Stimulated activated CD8-positive, alpha-beta memory T cell treated with anti-CD3 and anti-CD28 coated beads, Interleukin-7, amount 100 ng/mL, for 1 hour (primary cell): ENCODE data around the gene CCDC83.
"Not testable (repeated sequence)": the region's sequence is repeated elsewhere in the genome, so short reads cannot be mapped to it uniquely, and the experiment has no call there.

Experiments
- DNase-seq, 2 donors: peaks; one replicate each; pipeline ENCODE4 v3.0.0-alpha.2; 2020; ENCODE audit warnings: low read depth in 2 of 2

CCDC83 gene

GRCh38 chr11:85945296-85945695 is 90.1 kb downstream of the CCDC83 start:
- DNase-seq = no peak

GRCh38 chr11:85945788-85946187 is 90.6 kb downstream of the CCDC83 start:
- no peak for DNase-seq

DNA sequence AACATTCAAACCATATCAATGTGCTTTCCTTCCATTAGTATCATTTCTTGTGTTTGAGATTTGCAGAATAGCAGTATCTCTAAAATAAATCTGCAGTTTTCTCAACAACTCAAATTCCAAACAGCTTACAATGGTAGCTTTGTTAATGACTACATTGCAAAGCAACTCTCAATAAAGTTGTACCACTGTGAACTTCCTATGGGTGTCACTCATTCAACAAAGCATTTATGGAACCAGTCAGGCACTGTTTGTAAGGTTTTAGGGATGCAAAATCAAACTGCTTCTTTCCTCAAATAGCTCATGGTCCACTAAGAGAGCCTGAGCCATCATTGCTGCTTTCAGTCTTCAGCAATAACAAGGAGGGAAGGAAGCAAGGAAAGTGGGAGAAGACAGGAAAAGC is 91.0 kb downstream of the CCDC83 start:
- DNase-seq = no peak

DNA sequence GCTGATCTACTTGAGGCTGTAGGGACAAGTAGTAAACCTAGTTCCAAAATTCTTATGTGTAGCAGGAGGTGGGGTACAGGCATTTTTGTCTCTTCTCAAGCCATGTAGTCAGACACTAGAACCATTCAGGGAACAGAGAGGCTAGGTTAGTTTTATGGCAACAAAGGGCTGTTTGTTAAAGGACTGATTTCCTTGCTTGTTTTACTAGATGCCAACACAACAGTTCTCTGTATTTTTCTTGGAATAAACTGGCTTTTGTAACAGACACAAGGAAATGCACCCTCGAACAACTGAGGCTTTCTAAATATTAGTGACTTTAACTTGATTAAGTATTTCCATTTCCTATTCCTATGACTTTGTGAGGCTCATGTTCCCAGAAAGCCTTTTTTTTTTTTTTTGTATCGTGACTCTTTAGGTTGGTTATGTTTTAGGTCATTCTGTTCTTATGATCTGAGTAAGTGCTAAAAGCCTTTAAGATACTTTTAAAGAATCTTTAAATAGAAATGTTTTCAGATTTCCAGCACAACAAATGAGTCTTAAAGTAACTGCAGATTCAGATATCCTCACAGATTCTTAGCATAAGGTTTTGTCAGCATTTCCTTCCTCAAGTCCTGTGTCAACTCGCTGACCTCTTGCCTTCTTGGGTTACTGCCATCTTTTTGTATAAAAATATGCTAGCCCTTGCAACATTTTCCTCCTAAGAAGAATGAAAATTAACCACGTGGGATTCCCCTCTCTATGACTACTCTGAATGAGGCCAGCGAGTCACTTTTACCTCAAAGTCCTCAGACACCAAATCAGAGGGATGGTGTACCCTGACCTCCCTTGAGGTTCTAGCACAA is 92.5 kb downstream of the CCDC83 start:
- no peak for DNase-seq

GRCh38 chr11:85948884-85949283 is 93.7 kb downstream of the CCDC83 start:
- DNase-seq = no peak

- no peak for DNase-seq
Measured at GRCh38 chr11:85949798-85950197, 94.6 kb downstream of the CCDC83 start.

GRCh38 chr11:85950317-85951048 is 95.3 kb downstream of the CCDC83 start:
- DNase-seq = no peak

DNA sequence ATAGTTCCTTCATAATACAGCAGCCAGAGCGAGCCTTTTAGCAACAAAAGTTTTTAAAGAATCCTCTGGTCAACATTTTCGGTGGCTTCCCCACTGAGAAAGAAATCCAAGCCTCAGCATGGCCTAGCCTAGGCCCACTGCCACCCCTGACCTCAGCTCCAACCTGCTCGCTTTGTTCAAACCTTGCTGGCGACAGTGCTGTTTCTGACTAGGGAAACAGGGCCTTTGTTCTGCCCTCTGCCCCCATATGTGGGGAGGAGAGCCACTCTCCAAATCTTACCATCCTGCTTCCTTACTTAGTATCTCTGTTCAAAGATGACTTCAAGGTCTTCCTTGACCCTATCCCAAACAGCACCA is 95.8 kb downstream of the CCDC83 start:
- DNase-seq = no peak

DNA sequence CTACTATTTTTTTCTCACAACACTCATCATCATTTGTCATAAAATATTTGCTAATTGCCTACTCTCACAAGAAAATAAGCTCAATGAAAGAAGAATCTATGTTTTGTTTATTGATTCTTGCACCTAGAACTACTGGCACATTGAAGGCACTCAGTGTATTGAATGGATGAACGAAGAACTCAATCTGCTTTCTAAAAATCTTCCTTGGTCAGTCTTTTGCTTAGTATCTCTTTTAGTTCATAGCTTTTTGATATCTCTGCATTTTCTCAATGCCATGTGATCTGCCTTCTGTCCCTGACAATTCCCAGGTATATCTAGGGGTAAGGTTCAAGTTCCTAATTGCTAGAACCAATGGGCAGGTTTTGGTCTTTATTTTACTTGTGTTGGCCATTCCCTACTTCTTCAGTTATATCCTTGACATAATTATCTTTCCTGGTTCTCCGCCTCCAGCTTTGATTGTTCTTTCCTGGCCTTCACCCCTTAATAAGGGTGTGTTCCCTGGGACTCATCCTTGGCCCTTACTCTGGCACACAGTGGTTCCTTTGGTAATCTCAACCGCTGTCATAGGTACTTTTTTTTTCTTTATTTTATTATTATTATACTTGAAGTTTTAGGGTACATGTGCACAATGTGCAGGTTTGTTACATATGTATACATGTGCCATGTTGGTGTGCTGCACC is 96.4 kb downstream of the CCDC83 start:
- DNase-seq = no peak

- not testable (repeated sequence) for DNase-seq
Measured at GRCh38 chr11:85952108-85952485, 96.9 kb downstream of the CCDC83 start.

DNA sequence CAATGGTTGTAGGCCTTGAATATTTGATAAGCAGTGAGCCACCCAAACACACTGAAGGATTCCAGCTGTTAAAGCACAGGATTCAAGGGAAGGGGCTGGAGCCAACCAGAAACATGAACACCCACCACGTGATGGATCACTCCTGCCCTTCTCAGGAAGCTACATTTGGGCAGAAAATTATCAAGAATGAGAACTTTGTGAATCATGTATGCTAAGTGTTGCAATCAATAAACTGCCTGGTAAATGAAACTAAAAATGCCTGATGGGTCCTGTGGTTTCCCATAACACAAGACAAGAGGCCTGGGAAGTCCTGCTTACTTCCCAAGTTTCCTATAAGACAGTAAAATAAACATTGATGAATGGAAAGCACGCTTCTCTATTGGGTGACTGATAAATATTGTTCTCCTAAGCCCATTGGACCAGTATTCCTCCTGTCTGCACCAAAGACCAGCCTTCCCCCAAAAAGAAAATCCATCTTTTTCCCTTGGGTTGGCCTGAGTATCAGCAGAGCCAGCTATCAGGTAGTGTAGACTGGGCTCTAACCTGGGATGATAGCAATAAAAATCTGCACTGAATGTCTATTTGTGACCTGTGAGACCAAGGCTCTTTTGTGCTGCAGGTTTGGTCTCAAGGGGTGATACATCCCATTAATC is 98.4 kb downstream of the CCDC83 start:
- DNase-seq = no peak

DNA sequence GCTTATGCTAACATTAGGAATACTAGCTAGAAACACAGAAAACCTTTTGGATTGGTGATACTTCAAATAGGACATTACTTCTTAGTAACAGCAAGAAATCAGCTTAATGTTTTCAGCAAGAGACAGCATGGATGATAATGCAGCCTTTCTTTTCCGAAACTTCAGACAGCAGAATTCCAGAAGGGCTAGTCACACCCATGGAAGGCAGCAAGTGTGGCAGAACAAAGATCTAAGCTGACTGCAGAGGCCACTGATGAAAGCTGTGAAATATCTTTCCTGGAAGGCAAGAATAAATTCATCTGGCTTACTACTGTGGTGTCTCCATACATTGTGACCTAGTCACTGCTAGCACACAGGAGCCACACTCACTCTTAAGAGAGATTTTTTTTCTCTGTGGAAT is 100.3 kb downstream of the CCDC83 start:
- no peak for DNase-seq

GRCh38 chr11:85960678-85961077 is 105.5 kb downstream of the CCDC83 start:
- DNase-seq = no peak

DNA sequence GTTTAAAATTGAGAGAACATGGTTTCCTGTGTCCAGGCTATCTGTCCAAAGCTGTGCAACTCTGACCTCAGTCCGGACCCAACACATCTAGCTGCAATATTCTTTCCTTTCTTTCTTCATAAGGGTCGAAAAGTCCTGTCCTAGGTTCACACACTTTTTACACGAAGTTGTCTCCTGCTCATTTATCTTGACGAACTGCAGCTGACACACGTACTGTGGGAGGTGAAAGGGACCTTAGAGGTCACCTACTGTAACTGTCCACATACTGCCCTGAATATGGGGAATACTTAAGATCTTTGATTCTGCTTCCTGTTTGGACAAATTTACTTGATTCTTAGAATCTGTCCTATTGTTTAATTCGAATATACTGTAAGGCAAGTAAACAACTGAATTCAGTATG is 105.9 kb downstream of the CCDC83 start:
- no peak for DNase-seq

GRCh38 chr11:85961930-85962363 is 106.8 kb downstream of the CCDC83 start:
- DNase-seq = no peak

GRCh38 chr11:85965202-85965601 is 110.0 kb downstream of the CCDC83 start:
- no peak for DNase-seq

- no peak for DNase-seq
Measured at GRCh38 chr11:85967457-85967856, 112.3 kb downstream of the CCDC83 start.
